Measurements from ENCODE around the gene MIB2.
A peak's percentile ranks its signal among the peaks of the same experiment; 100 is the strongest.
"Not testable (repeated sequence)": the region's sequence is repeated elsewhere in the genome, so short reads cannot be mapped to it uniquely, and the experiment has no call there.

MIB2 gene

DNA sequence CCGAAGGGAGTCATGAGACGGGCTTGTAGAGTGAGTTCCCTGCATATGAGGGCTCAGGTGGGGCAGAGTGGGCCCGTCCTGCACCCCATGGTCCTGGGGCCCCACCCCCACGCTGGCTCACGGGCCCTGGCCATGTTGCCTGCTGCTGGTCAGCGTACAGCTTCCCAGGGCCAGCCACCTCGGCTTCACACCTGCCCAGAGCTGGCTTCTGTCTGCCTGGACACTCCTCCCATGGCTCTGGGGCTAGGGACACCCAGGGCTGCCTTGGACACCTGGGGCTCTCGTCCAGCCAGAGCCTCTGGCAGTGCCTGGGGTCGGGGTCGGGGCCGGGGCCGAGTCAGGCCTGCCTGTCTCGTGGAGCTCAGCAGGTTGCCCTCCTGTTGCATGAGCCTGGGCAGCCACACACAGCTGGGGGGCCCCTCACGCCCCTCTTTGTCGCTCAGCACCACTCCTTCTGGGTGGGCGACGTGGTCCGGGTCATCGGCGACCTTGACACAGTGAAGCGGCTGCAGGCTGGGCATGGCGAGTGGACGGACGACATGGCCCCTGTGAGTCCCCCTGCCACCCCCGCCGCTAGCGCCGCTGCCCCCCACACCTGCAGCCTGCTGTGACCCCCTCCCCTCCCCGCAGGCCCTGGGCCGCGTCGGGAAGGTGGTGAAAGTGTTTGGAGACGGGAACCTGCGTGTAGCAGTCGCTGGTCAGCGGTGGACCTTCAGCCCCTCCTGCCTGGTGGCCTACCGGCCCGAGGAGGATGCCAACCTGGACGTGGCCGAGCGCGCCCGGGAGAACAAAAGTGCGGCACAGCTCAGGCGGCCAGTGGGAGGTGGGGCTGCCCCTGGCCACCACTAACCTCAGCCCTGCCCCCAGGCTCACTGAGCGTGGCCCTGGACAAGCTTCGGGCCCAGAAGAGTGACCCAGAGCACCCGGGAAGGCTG, 11.2 kb downstream of the MIB2 start:
- Histone ChIP-seq H3K9me3 (ENCODE audit: control insufficient read depth, insufficient read depth, low read length) (no peaks in the 10 kb centered on the region), H3K27me3 (ENCODE audit: control insufficient read depth, insufficient read depth, low read length) (no peaks in the 10 kb centered on the region), H3K4me3 (ENCODE audit: low read depth, low read length) (no peak overlapping the region), H3K36me3 (ENCODE audit: control insufficient read depth, insufficient read depth, low read length) (peaks cover 2% of the 10 kb centered on the region), H3K4me1 (ENCODE audit: control insufficient read depth, insufficient read depth, low read length) (no peaks in the 10 kb centered on the region), H3K9ac (ENCODE audit: low read depth, low read length) (no peak overlapping the region)

DNA sequence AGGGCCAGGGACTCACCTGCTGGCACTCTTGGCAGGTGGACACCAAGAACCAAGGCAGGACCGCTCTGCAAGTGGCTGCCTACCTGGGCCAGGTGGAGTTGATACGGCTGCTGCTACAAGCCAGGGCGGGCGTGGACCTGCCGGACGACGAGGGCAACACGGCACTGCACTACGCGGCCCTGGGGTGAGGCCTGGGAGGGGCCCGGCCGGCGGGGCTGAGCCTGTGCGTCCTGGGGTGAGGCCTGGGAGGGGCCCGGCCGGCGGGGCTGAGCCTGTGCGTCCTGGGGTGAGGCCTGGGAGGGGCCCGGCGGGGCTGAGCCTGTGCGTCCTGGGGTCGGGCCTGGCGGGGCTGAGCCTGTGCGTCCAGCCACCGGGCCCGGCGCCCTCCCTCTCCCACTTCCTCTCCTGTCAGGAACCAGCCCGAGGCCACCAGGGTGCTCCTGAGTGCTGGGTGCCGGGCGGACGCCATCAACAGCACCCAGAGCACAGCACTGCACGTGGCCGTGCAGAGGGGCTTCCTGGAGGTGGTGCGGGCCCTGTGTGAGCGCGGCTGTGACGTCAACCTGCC, 12.0 kb downstream of the MIB2 start:
- no peak overlapping the region for H3K9ac ChIP-seq (ENCODE audit: low read depth, low read length)
- no peaks in the 10 kb centered on the region for H3K4me1 ChIP-seq (ENCODE audit: control insufficient read depth, insufficient read depth, low read length)
- no peaks in the 10 kb centered on the region for H3K9me3 ChIP-seq (ENCODE audit: control insufficient read depth, insufficient read depth, low read length)
- H3K27me3 ChIP-seq (ENCODE audit: control insufficient read depth, insufficient read depth, low read length), result peaks cover 3% of the 10 kb centered on the region
- H3K36me3 ChIP-seq (ENCODE audit: control insufficient read depth, insufficient read depth, low read length), result peaks cover 2% of the 10 kb centered on the region
- no peak overlapping the region for H3K4me3 ChIP-seq (ENCODE audit: low read depth, low read length)

DNA sequence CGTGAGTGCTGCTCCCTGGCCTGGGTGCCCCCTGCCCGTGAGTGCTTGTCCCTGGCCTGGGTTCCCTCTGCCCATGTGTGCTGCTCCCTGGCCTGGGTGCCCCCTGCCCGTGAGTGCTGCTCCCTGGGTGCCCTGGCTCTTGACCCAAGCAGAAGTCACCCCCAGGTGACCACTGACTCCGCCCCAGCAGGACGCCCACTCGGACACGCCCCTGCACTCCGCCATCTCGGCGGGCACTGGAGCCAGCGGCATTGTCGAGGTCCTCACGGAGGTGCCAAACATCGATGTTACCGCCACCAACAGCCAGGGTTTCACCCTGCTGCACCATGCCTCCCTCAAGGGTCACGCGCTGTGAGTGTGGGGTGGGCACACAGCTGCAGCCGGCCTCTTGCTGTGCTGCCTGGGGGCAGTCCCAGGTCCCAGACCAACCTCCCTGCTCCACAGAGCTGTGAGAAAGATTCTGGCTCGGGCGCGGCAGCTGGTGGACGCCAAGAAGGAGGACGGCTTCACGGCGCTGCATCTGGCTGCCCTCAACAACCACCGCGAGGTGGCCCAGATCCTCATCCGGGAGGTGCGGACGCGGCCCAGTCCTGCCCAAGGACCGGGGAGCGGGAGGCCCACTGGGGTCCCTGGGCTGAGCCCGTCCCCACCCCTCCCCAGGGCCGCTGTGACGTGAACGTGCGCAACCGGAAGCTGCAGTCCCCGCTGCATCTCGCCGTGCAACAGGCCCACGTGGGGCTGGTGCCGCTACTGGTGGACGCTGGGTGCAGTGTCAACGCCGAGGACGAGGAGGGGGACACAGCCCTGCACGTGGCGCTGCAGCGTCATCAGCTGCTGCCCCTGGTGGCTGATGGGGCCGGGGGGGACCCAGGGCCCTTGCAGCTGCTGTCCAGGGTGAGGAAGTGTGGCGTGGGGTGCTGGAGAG, 12.8 kb downstream of the MIB2 start:
- Histone ChIP-seq H3K4me1 (ENCODE audit: control insufficient read depth, insufficient read depth, low read length) (no peaks in the 10 kb centered on the region), H3K9ac (ENCODE audit: low read depth, low read length) (no peak overlapping the region), H3K36me3 (ENCODE audit: control insufficient read depth, insufficient read depth, low read length) (peaks cover 2% of the 10 kb centered on the region), H3K9me3 (ENCODE audit: control insufficient read depth, insufficient read depth, low read length) (no peaks in the 10 kb centered on the region), H3K4me3 (ENCODE audit: low read depth, low read length) (no peak overlapping the region), H3K27me3 (ENCODE audit: control insufficient read depth, insufficient read depth, low read length) (peaks cover 3% of the 10 kb centered on the region)

DNA sequence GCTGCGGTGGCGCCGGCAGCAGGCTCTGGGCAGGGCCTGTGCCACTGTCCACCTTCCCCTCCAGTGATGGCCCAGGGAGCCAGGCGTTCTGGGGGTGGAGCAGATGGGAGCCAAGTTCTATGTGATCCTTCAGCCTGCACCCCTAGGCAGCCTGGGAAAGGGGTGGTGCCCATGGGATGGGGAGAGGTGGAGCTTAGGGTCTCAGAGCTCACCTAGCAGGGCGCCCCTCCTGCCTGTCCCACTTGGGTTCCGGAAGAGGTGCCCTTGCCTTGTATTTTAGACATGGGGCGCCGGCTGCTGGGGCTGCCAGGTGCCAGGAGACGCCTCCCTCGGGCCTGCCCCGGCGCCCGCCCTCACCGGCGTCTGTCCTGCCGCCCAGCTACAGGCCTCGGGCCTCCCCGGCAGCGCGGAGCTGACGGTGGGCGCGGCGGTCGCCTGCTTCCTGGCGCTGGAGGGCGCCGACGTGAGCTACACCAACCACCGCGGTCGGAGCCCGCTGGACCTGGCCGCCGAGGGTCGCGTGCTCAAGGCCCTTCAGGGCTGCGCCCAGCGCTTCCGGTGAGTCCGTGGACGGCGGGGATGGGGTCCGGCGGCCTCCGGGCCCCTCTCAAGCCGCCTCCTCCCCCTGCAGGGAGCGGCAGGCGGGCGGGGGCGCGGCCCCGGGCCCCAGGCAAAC, 13.6 kb downstream of the MIB2 start:
- H3K4me3 ChIP-seq (ENCODE audit: low read depth, low read length), result peak overlapping the region; percentile 46
- H3K9ac ChIP-seq (ENCODE audit: low read depth, low read length), result peak overlapping the region; percentile 47
- H3K9me3 ChIP-seq (ENCODE audit: control insufficient read depth, insufficient read depth, low read length), result no peaks in the 10 kb centered on the region
- H3K4me1 ChIP-seq (ENCODE audit: control insufficient read depth, insufficient read depth, low read length), result no peaks in the 10 kb centered on the region
- H3K27me3 ChIP-seq (ENCODE audit: control insufficient read depth, insufficient read depth, low read length), result peaks cover 3% of the 10 kb centered on the region
- peaks cover 2% of the 10 kb centered on the region for H3K36me3 ChIP-seq (ENCODE audit: control insufficient read depth, insufficient read depth, low read length)

DNA sequence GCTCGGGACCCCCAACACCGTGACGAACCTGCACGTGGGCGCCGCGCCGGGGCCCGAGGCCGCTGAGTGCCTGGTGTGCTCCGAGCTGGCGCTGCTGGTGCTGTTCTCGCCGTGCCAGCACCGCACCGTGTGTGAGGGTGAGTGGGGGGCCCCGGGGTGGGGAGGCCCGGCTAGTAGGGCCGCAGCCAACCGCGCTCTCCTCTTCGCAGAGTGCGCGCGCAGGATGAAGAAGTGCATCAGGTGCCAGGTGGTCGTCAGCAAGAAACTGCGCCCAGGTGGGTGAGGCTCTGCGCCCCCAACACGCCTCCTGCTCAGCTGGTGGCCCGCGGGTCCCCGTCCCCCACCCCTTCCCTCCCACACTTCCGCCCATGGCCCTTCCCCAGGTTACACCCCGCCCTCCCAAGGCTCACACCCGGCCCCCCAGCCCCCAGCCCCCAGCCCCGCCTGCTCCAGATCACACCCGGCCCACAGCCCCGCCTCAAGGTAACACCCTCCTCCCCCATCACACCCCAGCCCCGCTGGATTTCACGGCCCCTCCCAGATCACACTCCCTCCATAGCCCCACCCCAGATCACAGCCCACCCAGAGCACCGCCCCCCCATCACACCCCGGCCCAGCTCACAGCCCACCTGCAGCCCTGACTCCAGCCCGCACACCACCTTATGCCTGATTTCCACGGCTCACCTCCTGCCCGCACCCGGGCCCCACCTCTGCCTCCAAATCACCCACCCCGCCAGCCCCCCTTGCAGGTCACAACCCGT, 14.3 kb downstream of the MIB2 start:
- no peaks in the 10 kb centered on the region for H3K9me3 ChIP-seq (ENCODE audit: control insufficient read depth, insufficient read depth, low read length)
- H3K9ac ChIP-seq (ENCODE audit: low read depth, low read length), result peak overlapping the region; percentile 47
- H3K4me1 ChIP-seq (ENCODE audit: control insufficient read depth, insufficient read depth, low read length), result no peaks in the 10 kb centered on the region
- peaks cover 3% of the 10 kb centered on the region for H3K27me3 ChIP-seq (ENCODE audit: control insufficient read depth, insufficient read depth, low read length)
- H3K36me3 ChIP-seq (ENCODE audit: control insufficient read depth, insufficient read depth, low read length), result peaks cover 2% of the 10 kb centered on the region
- H3K4me3 ChIP-seq (ENCODE audit: low read depth, low read length), result peak overlapping the region; percentile 46

DNA sequence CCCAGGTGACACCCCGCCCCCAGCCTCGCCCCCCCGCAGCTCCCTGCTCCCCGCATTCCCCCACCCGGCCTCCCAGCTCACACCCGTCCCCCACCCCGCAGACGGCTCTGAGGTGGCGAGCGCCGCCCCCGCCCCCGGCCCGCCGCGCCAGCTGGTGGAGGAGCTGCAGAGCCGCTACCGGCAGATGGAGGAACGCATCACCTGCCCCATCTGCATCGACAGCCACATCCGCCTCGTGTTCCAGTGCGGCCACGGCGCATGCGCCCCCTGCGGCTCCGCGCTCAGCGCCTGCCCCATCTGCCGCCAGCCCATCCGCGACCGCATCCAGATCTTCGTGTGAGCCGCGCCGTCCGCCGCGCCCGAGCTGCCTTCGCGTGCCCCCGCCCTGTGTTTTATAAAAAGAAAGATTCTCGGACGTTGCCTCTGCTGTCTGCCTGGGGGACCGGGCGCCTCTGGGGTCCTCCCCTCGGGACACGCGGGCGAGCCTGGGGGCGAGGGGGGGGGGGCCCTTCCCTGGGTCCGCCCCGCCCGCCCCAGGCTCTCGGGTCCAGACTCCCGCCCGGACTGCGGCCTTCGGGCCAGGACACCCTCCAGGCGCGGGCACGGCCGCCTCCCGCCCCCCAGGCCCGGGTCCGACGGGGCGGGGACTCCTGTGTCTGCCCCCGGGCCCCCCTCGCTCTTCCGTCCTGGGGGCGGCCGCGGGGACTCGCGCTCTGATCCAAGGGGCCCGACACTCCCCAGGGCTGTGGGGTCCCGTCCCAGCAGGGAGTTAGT, 15.1 kb downstream of the MIB2 start:
- Histone ChIP-seq H3K9me3 (ENCODE audit: control insufficient read depth, insufficient read depth, low read length) (no peaks in the 10 kb centered on the region), H3K4me1 (ENCODE audit: control insufficient read depth, insufficient read depth, low read length) (no peaks in the 10 kb centered on the region), H3K27me3 (ENCODE audit: control insufficient read depth, insufficient read depth, low read length) (peaks cover 3% of the 10 kb centered on the region), H3K4me3 (ENCODE audit: low read depth, low read length) (no peak overlapping the region), H3K9ac (ENCODE audit: low read depth, low read length) (no peak overlapping the region), H3K36me3 (ENCODE audit: control insufficient read depth, insufficient read depth, low read length) (peaks cover 2% of the 10 kb centered on the region)

DNA sequence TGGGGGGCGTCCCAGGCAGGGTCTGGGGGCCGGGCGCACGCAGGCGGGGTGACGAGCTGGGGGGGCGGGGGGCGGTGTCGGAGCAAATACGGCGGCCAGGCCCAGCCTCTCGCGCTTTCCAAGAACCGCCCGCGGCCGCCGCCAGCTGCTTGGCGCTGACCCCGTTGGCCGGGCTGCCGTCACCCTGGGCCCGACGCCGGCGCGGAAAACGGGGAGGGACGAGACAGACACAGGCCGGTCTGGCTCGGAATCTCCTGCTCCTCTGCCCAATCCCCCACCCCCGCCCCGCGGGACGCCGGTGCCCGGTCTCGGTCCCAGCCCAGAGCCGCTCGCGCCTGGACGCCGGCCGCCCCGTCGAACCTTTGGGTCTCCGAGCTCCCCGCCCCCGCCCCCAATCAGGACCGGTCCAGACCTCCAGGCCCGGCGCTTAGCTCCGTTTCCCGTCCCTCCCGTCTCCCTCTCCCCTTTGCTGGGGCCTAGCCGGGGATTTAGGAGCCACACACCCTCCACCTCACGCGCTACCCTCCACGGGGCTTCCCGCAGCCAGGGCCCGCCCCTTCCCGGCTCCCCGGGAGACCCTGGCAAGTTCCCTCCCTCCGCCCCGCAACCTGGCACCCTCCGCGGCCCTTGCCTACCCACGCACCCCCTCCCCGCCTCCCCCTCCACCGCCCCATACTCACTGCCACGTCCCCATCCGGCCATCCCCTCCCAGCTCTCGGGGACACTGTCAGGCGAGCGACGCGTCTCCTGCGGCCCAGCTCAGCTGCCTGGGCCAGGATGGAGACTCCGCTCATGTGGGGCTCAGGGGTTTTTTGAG, 15.9 kb downstream of the MIB2 start:
- Histone ChIP-seq H3K9me3 (ENCODE audit: control insufficient read depth, insufficient read depth, low read length) (no peaks in the 10 kb centered on the region), H3K4me1 (ENCODE audit: control insufficient read depth, insufficient read depth, low read length) (no peaks in the 10 kb centered on the region), H3K4me3 (ENCODE audit: low read depth, low read length) (peak overlapping the region; percentile 49), H3K27me3 (ENCODE audit: control insufficient read depth, insufficient read depth, low read length) (peaks cover 3% of the 10 kb centered on the region), H3K36me3 (ENCODE audit: control insufficient read depth, insufficient read depth, low read length) (peaks cover 2% of the 10 kb centered on the region), H3K9ac (ENCODE audit: low read depth, low read length) (no peak overlapping the region)

DNA sequence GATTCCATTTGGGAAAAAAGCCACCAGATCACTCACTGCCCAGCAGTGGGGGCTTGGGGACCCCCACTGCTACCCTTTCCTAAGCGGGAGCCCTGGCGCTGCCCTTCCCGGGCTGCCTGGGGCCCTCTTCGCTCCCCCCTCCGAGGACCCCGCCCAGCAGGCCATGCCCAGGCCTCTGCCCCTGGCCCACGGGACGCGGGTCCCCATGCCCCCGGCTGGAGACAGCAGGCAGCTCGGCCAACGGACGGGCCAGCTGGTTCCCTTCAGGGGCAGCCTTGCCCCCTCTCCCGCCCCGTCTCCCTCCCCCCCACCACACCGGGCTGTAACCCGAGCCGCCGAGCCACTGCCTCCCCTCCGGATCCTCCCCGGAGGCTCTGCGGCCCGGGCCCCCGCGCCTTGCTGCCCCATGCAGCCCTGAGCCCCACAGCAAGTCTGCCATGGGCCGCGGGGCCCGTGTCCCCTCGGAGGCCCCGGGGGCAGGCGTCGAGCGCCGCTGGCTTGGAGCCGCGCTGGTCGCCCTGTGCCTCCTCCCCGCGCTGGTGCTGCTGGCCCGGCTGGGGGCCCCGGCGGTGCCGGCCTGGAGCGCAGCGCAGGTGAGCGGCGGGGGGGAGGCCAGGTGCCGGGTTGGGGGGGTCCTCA, 16.6 kb downstream of the MIB2 start, which contains the start of gene MMP23B:
MMP23B (plus strand) TSS at position 392 of the 639 bp plus-strand sequence; CDS start at position 438, 46 bp downstream.
- Histone ChIP-seq H3K9ac (ENCODE audit: low read depth, low read length) (no peak within 1 kb of the TSS), H3K9me3 (ENCODE audit: control insufficient read depth, insufficient read depth, low read length) (no peaks in the 10 kb centered on the region), H3K27me3 (ENCODE audit: control insufficient read depth, insufficient read depth, low read length) (peaks cover 3% of the 10 kb centered on the region), H3K36me3 (ENCODE audit: control insufficient read depth, insufficient read depth, low read length) (peaks cover 3% of the 10 kb centered on the region), H3K4me1 (ENCODE audit: control insufficient read depth, insufficient read depth, low read length) (no peaks in the 10 kb centered on the region), H3K4me3 (ENCODE audit: low read depth, low read length) (peak within 1 kb of the TSS; percentile 49)

DNA sequence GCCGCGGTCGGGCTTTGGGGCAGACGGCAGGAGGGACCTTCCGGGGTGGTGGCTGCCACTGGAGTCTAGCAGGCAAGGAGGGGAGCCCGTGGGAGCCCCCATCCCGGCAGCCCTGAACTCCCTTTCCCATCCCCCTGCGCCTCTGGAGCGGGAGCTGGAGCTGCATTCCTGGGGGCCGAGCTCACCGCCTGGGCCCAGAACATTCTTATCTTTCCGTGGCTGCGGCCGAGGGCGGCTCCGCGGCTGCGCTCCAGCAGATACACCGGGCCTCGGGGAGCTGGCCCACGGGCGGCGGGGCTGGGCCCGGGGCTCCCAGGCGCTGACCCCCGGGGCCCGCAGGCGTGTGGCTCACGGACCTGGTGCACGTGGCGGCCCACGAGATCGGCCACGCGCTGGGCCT, 18.1 kb downstream of the MIB2 start:
- H3K4me3 ChIP-seq (ENCODE audit: low read depth, low read length); H3K36me3 ChIP-seq (ENCODE audit: control insufficient read depth, insufficient read depth, low read length); H3K4me1 ChIP-seq (ENCODE audit: control insufficient read depth, insufficient read depth, low read length); H3K9me3 ChIP-seq (ENCODE audit: control insufficient read depth, insufficient read depth, low read length); H3K27me3 ChIP-seq (ENCODE audit: control insufficient read depth, insufficient read depth, low read length); H3K9ac ChIP-seq (ENCODE audit: low read depth, low read length): not testable (repeated sequence)
